Stimulated activated CD8-positive, alpha-beta memory T cell treated with anti-CD3 and anti-CD28 coated beads, Interleukin-7, amount 100 ng/mL, for 24 hours (primary cell): ENCODE measurements around the gene TSPEAR.
"Not testable (repeated sequence)": the region's sequence is repeated elsewhere in the genome, so short reads cannot be mapped to it uniquely, and the experiment has no call there.

Experiments used
- DNase-seq: peaks from one replicate; pipeline ENCODE4 v3.0.0-alpha.2; 2020; ENCODE audit warnings: low read depth

TSPEAR gene

DNA sequence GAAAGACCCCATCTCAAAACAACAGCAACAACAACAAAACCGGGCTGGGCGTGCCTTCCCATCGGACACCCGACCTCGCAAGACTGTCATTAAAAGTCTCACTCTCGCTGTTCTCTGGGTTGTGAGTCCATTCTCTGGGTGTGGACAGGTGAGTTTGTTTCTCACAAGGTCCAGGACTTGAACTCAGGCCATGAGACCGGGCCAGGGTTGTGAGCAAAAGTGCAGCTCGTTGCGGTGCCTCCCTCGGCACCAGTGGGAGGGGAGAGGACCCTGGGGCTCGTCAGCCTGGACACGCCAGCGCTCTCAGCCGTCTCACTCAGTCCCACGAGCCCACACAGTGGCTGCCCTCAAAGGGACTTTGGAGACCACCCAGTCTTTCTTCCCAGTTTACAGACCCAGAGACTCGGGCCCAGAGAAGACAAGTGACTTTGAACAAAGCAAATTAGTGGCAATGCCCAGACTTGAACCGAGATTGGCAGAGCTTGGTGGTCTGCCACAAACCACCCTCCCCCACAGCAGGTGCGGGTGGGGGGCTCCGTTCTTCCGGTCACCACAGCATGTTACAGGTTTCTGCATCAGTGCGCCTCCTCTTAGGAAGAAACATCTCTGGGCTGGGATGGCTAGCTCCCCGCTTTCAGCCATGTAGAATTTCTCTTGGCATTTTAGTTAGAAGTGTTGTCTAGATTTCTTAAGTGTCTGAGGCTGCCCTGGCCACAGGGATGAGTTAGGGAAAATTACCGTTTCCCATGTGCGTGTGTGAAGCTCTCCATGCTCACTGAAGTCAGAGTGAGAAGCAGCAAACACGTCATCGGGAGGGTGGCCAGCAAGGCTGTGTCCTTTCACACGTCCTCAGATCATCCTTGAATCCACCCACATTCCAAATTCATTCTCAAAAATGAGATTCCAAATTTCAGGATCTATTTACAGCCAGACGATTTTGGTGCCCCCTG lies 227.8 kb downstream of the TSPEAR start:
- no peak for DNase-seq

DNA sequence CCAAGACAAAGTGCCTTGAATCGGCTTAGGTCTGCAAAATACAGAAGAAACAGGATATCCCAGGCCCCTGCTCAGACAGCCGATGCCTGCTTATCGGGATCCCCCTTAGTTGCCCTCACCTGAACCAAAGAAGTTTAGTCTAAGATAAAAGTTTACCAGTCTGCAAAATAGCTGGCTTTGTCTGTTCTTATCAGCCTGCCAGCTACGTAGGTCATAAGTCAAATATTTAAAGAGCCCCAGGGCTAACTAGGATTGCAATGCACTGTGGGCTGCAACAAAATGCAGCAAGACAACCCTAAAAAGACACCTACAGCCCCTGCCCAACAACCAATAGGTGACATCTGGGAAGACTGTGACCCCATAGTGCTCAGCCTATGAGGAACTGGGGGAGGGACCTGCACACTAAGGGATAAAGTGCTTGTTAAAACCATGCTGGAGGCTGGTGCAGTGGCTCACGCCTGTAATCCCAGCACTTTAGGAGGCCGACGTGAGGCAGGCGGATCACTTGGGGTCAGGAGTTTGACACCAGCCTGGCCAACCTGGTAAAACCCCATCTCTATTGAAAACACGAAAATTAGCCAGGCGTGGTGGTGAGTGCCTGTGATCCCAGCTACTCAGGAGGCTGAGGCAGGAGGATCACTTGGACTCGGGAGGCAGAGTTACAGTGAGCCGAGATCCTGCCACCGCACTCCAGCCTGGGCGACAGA lies 228.6 kb downstream of the TSPEAR start:
- DNase-seq: no peak

DNA sequence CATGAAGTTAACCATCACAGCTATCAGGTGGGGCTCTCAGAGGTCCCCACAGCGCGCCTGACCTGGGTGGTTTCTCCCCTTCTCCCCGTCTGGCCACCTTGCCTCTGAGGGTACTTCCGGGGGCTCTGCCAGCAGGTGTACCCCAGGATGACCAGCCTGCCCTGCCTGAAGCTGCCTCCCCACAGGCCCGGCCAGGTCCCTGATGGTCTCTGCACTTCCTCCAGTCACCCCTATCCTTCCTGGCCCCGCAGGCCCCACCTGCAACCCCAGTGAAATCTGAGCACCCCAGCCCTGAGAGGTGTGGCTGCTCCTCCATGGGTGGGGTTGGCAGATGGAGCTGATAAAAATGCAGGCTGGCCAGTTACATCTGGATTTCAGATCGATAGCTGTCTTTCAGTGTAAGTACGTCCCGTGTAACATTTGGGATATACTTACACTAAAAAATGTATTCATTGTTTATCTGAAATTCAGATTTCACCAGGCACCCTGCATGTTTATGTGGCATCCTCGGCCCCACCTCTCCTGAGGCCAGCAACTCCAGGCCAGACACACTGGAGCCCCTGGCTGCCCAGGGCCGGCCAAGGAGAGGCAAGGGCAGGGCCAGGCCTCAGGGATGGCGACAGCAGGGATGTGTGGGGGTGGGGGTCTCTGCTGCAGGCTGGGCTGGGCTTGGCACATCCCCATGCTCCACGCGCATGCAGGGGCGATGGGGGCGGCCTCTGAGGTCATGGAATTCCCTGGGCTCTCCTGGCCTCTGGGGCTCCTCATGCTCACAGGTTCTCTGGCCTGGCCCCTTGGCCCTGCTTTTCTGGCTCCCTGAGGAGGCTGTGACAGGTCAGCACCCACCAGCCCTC lies 230.9 kb downstream of the TSPEAR start:
- DNase-seq: no peak

DNA sequence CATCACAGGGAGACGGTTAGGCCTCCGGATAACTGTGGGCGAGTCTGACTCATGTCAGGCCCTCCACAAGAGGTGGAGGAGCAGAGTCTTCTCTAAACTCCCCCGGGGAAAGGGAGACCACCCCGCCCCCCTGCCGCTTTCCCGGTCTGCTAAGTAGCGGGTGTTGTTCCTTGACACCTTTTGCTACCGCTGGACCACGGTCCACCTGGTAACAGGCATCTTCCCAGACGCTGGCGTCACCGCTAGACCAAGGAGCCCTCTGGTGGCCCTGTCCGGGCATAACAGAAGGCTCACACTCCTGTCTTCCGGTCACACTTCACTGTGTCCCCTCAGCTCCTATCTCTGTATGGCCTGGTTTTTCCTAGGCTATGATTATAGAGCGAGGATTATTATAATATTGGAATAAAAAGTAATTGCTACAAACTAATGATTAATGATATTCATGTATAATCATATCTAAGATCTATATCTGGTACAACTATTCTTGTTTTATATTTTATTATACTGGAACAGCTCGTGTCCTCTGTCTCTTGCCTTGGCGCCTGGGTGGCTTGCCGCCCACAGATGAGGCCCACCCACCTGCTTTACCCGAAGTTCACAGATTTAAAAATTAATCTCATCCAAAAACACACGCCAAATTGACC lies 231.7 kb downstream of the TSPEAR start:
- not testable (repeated sequence) for DNase-seq

DNA sequence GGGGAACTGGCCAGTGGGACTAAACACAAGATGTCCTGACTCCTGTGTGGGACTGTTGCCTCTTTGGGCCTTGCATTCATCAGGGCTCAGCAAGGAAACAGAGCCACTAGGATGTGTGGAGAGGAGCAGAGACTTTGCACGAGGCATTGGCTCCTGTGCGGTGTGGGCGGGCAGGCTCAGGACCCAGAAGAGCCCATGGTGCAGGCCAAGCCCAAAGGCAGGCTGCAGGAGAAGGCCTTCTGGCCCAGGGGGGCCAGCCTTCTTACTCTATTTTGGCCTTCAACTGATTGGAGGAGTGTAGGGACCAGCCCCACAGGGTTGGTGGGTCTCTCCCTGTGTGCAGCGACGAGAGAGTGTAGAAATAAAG lies 232.6 kb downstream of the TSPEAR start:
- DNase-seq: no peak

DNA sequence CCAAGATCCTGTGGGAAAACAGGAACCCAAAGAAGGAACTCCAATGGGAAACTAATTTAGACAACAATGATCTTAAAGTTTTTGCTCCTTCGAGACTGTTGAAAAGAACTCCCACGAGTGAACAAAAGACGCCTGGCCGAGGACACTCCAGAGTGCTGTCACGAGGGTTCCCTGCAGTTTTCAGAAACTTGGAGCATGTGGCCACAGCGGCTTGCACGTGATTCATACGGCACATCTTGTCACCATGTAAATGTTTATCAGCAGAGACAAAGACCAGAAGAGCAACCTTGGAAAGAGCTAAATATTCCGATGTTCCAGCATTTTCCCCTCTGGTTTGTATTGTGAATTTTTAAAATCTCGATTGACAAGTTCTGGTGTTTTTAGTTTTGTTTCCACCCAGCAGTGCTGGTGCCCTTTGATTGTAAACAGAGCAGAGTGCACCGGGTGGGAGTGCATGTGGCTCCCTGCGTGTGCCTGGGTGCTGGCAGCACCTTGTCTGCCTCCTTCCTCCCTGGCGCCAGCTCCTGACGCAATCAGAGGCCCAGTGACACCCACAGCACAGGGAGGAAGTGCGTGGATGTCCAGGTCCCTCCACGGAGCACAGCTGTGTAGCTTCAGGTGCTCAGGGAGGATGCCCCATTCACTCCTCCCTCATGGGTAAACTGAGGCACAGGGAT lies 233.1 kb downstream of the TSPEAR start:
- no peak for DNase-seq

DNA sequence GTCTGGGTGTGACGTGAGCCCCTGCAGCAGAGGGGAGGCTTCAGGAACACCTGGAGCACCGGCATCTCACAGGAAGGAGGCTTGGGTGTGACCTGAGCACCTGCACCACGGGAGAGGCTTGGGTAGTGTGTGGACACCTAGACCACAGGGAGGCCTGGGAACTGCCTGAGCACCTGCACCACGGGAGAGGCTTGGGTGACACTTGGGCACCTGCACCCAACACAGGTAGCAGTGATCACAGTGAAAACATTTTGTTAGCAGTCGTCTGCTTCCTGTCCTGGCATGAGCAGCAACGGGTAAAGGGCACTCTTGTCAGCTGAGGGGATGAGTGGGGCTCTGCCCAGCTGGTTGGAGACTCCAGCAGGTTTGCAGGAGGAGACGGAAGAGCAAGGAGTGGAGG lies 233.7 kb downstream of the TSPEAR start:
- no peak for DNase-seq

DNA sequence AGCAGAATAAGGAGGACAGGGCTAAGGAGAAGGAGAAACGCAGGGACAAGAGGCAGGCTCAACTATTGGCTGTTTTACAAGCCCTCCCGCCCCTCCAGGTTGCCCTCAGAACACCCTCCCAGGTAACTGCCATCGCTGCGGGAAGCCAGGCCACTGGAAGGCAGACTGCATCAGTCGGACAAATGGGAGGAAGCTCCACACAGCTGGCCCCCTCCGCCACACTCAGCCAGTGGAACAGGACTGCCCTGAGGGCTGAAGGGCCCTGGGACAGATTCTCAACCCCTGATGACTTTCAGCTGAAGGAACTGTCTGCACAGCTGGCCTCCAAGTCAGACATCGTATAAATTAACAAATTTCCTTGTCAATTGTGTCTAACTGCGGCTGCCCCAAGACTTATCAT lies 234.2 kb downstream of the TSPEAR start:
- DNase-seq: no peak

DNA sequence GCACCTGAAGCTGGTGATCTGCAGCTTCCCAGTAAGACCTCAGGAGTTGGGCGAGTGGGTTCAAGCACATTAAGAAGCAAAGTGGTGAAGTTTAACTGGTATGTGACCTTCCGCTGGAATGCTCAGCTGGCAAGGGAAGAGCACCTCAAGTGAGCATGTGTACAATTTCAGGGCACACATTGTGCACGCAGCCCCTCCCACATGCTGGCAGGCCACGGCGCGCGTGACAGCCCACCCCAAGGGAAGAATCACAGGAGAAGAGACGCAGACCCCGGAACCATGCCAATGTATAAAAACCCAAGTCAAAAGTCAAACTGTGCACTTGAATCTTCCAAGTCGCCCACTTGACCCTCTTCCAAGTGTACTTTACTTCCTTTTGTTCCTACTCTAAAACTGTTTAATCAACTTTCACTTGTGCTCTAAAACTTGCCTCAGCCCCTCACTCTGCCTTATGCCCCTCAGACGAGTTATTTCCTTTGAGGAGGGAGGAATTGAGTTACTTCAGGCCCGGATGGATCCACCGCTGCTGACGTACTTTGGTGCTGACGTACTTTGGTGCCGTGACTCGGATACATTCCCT lies 236.0 kb downstream of the TSPEAR start:
- no peak for DNase-seq

DNA sequence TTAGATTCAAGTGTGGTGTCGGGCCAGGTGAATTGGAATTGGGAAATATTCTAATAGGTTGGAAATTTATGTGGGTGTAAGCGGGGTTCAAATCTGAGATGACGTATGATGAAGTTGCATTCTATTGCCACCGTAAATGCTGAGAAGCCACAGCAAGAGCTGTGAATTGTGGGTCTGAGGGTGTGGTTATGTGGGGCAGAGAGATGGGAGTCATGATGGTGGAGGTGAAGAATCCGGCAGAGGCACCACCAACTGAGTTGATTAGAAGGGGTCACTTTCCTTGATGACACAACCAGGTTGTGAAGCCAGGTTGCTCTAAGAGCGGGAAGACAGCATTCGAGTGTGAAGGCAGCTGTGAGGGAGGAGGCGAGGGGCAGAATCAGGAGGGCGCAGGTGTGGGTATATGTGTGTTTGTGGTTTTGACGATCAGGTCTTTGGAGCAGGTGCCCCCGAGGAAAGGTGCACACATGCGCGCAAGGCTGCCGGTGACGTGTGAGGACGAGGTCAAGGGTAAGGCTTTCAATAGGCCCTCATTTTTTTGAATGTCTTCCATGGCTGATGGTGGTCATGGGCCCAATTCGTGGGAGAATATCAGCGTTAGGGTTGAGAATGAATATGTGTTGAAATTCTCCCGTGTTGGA lies 237.3 kb downstream of the TSPEAR start:
- DNase-seq: no peak

DNA sequence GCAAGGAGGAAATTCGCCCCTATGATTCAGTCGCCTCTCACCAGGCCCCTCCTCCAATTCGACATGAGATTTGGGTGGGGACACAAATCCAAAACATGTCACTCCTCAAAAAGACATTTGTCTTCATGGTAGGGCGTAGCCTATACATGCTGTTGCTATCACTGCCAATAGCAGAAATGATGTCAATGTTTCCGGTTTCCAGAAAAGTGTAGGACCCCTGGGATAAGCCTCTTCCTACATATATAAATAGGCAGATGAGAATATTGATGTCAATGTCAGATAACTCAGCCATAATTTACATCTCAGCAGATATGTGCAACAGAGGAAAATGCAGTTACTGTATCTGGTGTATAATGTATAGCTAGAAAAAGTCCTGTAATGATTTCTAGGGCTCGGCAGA lies 239.4 kb downstream of the TSPEAR start:
- no peak for DNase-seq

DNA sequence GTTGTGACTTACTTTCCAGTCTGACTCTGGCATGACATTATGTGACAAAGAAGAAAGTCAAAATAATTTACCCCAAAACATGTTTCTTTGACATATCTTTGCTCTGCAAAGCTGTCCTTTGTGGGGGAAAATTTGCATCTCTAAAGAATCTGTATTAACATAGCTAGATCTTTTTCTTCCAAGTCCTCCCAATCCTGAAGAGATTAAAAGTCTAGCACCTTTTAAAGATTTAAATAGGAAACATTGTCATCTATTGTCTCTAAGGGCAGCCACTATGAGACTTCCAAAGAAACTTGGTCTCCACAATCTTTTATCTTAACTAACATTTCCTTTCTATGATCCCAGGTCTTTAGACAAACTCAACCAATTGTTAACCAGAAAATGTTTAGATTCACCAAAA lies 240.0 kb downstream of the TSPEAR start:
- no peak for DNase-seq

DNA sequence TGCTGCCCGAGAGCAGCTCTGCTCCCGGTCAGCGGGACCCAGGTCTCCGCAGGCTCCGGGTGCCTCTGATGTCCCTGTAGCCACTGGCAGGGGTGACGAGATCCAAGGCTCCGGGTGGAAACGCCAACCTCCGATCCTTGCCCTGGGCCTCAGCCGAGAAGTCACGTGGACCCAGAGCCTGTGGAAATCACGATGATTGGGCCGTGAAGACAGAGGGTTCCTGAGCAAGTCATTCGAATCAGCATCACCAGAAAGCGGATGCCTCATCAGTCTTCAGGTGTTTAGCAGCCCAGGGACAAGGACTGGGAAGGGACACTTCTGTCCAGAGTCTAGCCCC lies 243.5 kb downstream of the TSPEAR start:
- no peak for DNase-seq

DNA sequence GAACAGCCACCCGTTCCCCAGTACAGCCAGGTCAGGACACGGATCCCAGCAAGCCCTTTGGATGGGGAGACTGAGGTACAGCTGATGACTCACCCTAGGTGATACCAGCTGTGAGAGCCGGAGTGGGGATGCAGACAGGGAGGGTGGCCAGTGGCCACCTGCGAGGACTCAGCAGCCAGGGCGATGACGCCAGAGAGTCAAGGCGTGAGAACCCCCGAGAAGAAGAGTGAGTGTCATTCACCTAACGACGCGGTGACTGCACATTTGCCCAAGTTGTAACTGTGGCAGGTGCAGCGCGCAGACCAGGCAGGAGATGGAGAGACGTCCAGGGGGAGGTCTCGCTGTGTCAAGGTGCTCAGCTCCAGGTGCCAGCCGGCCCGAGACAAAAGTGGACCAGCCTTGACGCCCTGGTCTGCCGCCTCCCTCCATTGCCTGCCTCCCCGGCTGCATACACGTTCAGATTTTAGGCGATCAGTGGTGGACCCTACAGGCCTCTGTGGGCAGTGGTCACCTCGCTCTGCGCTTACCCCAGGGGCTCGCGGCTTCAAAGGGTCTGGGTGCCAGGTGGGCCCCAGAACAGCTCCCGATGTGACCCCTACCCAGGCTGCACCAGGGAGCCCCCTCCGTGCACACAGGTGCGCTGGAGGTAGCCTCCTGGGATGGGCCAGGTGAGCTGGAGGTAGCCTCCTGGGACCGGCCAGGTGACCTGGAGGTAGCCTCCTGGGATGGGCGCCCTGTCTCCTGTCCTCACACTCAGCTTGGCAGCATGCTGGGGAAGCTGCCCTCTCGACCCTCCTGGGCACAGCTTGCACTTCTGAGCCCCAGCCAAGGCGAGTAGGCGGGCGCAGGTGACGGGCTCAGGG lies 244.1 kb downstream of the TSPEAR start:
- DNase-seq: no peak

DNA sequence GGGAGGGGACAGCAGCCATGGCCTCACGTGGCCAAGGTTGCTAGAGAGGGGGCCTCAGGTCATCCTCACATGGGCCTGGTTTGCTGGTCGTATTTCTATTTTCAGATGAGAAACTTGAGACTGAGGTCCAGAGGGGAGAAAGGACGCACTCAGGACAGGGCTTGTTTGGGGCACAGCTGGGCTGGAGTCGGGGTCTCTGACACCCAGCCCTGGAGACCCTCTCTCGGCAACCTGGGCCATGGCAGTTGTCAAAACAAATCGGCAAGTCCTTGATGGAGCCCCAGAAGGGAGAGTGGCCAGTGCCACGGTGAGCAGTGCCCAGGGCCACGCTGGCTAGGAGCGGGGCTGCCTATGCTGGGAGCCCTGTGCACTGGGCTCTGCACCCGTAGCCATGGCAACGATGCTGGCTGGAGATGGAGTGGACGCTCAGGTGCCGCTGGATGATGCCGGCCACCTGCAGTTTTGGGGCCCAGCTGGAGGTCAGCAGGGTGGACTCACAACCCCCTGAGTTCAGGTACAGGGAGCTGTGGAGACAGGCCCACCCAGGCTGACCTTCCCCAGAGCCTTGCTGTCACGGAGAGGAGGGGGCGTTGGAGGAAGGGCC lies 244.9 kb downstream of the TSPEAR start:
- no peak for DNase-seq

DNA sequence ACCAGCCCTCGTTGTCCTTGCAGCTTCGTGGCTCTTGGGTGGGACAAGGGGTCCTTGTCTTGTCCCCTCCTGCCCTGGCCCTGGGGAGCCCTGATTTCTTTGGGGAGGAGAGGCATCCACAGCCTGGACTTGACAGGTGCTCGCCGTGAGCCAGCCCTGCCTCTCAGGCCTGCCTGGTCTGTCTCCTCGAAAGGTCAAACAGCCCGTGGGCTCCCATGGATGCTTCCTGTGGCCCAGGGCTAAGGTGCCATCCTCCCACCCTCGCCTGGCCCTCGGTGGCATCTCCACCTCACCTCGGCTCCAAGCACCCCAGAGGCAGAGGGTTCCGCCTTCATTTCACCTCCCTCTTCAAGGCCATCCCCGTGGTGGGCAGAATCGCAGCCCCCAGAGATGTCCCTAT lies 247.0 kb downstream of the TSPEAR start:
- DNase-seq: no peak

DNA sequence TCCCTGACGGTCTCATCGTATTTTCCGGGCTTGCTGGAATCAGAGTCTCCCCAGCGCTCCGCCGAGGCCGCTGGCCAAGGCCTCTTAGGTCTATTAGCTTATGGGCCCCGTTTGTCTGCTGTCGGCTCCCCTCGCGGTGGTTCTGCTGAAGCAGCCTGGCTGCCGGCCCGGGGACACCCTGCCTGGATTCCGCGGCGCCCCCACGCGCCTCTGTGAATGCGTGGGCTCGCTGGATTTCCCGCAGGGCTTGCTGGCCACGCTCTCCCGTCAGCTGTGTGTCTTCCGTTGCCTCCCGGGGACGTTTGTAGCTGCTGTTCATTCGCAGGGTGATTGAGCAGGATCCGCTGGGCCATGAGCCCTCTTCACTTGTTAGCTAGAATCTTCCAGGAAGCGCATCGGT lies 247.6 kb downstream of the TSPEAR start:
- DNase-seq: no peak

DNA sequence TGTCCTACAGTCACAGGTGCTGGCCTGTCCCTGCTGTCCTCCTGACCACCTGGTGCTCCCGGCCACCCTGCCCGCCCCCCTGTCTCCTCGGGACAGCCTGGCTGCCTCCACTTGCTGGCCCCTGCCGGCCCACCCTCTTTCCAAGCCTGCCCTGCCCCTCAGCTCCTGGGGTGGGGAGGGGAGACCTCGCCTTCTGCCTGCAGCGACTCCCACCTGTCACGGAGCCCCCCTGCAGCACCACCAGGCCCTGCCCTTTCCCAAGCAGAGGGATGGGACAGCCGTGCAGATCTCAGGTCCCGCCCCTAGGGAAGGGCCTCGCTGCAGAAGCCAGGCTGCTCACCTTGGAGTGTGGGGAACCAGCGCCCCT lies 248.6 kb downstream of the TSPEAR start:
- DNase-seq: no peak

DNA sequence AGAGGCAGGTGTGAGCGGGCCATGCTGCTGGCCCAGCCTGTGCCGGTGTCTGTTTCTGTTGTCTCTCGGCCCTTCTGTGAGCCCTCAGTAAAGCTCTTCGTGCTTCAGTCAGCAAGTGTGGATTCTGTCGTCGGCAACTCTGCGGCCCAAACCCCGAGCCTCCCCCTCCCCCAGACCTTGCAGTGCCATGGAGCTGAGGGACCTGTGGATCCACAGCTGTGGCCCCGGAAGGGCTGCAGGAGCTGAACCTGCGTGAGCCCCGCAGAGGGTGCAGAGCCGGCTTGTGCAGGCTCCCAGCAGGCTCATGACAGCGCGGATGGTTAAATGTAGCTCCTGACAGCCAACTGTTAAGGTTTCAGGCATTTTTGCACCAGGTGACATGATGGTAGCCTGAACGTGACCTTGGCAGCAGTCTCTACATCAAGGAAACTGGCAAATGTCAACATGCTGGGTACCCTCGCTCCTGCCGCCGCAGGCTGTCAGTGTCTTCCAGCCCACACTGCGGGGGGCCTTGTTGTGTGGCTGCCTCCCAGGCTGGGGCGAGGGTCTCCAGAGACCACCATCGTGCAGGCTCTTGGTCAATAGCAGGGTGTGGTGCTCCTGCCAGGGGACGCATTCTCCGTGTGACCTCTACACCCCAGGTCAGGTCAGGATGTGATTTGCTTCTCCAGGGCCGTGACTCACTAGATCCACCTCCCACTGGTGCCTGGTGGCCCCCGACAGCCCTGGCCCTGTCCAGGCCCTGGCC lies 249.1 kb downstream of the TSPEAR start:
- no peak for DNase-seq
